ENCODE results near the gene TMEM178B.

DNA sequence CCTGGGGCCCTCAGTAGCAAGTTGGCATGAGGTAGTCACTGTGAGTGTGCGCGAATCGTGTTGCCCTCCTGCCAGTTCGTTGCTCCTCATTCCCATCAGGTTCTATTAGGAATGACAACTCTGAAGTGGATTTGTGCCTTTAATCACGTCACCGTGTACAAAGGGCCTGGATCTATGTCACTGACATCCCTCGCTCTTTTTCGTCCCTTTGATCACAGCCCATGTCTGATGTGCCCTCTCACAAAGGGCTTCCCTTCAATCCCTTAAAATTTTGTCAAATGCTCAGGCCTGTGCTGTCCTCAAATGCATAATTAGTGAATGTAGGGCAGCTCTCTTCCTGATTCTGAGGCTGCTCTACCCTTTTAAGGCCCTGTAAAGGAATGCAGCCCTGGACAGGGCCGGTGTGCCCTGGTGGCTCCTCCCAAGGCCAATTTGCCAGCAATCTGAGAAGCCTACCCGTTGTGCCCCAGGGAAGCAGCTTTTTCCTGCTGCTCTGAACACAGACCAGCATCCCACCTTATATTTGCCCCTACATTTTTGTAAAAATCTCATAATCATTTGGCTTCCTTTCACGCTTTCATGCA lies 93.6 kb downstream of the TMEM178B start:
- TF ChIP-seq, protein P1, sequence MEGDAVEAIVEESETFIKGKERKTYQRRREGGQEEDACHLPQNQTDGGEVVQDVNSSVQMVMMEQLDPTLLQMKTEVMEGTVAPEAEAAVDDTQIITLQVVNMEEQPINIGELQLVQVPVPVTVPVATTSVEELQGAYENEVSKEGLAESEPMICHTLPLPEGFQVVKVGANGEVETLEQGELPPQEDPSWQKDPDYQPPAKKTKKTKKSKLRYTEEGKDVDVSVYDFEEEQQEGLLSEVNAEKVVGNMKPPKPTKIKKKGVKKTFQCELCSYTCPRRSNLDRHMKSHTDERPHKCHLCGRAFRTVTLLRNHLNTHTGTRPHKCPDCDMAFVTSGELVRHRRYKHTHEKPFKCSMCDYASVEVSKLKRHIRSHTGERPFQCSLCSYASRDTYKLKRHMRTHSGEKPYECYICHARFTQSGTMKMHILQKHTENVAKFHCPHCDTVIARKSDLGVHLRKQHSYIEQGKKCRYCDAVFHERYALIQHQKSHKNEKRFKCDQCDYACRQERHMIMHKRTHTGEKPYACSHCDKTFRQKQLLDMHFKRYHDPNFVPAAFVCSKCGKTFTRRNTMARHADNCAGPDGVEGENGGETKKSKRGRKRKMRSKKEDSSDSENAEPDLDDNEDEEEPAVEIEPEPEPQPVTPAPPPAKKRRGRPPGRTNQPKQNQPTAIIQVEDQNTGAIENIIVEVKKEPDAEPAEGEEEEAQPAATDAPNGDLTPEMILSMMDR (IDR thresholded peaks at IDR 0.05): no peak
- no peak for TF ChIP-seq POLR2A (IDR thresholded peaks at IDR 0.05)
